ENCODE results near the gene ZNF280D. TPM values are rescaled to one million over a fixed set of nuclear protein-coding genes. Genes with fewer than 3 reads are reported as not detected.

The ZNF280D gene
- total RNA-seq, 1 experiment from 2014 or later: 25.3 TPM

DNA sequence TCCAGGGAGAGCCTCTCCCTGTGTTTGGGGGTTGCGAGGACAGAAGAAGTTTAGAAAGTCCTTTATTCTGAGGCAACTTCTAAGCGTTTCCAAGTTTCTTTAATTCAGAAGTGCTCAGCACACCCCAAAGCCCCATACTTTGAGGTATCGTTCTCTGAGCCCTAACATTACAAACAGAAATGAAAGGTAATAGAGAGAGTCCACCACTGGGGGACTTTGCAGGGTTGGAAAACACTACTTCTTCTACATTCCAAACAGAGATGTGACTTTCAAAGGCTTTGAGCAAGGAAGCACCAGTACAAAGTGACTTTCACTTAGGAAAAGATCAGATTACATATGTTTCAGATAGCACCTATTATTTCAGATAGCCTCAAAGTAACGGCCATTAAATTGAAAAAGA, 6.2 kb upstream of the ZNF280D start:
- no peak for TF ChIP-seq ELF1 (IDR thresholded peaks at IDR 0.05; ENCODE audit: borderline replicate concordance, low read depth)
- H3K4me1 ChIP-seq (ENCODE audit: control insufficient read depth in 1 of 2, insufficient read depth in 2 of 2, low read length in 2 of 2): no peaks in the 10 kb centered on the region
- intact Hi-C loops (cut with micrococcal nuclease): no loop called here
- H3K27ac ChIP-seq (ENCODE audit: low read depth, low read length): no peak overlapping the region
- no peaks in the 10 kb centered on the region for H3K79me2 ChIP-seq (ENCODE audit: insufficient read depth, low read length)
- no peak overlapping the region; the same call in 1 of the 2 replicates for H3K4me2 ChIP-seq (ENCODE audit: low read length)
- no peak overlapping the region for H3K4me3 ChIP-seq (replicated peaks in 1 of 2; ENCODE audit: low read depth in 1 of 2, low read length in 2 of 2)
- CTCF ChIA-PET: interaction anchor here (0.8 to 1.5 kb wide), 3 partner anchors 15 to 112 kb away, joined by 3 to 5 read pairs (median 3); no protein-coding TSS in a partner anchor
- no peaks in the 10 kb centered on the region for H3K27me3 ChIP-seq (ENCODE audit: insufficient read depth, low read length)
- no peaks in the 10 kb centered on the region for H3K36me3 ChIP-seq (ENCODE audit: control insufficient read depth in 1 of 2, insufficient read depth in 2 of 2, low read length in 2 of 2)
- no peak for ATAC-seq
- POLR2A ChIA-PET: no interaction called here
- H3K9ac ChIP-seq (ENCODE audit: low read length): no peak overlapping the region
- no peak for DNase-seq (ENCODE audit: low read depth, low spot score)
- H2AFZ ChIP-seq (ENCODE audit: low read depth, low read length, poor library complexity, severe bottlenecking): no peak overlapping the region
- RAD21 ChIA-PET (ENCODE audit: low non-redundant PET in 1 of 2, low total read pairs in 2 of 2, uncharacterized antibody in 2 of 2, unreplicated experiment in 2 of 2): interaction anchor here in 1 of 2 experiments (0.6 kb wide), 1 partner anchor 788 kb away, joined by 3 read pairs; no protein-coding TSS in a partner anchor
- no TSS peak for BruUV-seq (replicated peaks)
- H3K9me2 ChIP-seq (ENCODE audit: insufficient read depth): no peaks in the 10 kb centered on the region
- no peaks in the 10 kb centered on the region for H4K20me1 ChIP-seq (ENCODE audit: insufficient read depth)
- H3K9me3 ChIP-seq (ENCODE audit: control insufficient read depth in 1 of 2, insufficient read depth in 1 of 2, low read depth in 1 of 2, low read length in 2 of 2): no peaks in the 10 kb centered on the region

DNA sequence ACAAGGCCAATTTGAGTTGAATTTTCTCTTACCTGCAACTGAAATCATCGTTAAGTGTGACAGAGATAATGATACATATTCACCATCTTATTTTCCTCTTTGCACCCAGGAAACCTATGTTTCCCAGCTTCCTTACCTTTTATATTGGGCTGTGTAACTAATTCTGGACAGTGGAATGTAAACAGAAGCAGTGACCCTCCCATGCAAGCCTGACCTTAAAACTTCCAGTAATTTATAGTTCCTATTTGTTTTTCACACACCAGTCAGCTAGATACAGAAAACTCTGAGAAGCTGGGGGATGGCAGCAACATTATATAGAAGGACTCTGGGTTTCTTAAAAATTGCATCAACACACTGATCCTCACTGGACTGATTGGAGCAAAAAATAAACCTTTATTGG, 4.5 kb upstream of the ZNF280D start:
- intact Hi-C loops (cut with micrococcal nuclease): no loop called here
- ChIA-PET CTCF (interaction anchor here (0.8 kb wide), 1 partner anchor 9 kb away, joined by 3 read pairs; no protein-coding TSS in a partner anchor), POLR2A (no interaction called here)

More for the DNA sequence above, 4.5 kb upstream of the ZNF280D start:
- Histone ChIP-seq H2AFZ (ENCODE audit: low read depth, low read length, poor library complexity, severe bottlenecking) (no peak overlapping the region), H3K27ac (ENCODE audit: low read depth, low read length) (no peak overlapping the region), H3K9me3 (ENCODE audit: control insufficient read depth in 1 of 2, insufficient read depth in 1 of 2, low read depth in 1 of 2, low read length in 2 of 2) (no peaks in the 10 kb centered on the region), H3K9me2 (ENCODE audit: insufficient read depth) (no peaks in the 10 kb centered on the region), H3K9ac (ENCODE audit: low read length) (no peak overlapping the region), H3K4me2 (ENCODE audit: low read length) (no peak overlapping the region), H4K20me1 (ENCODE audit: insufficient read depth) (no peaks in the 10 kb centered on the region), H3K79me2 (ENCODE audit: insufficient read depth, low read length) (peaks cover 2% of the 10 kb centered on the region), H3K36me3 (ENCODE audit: control insufficient read depth in 1 of 2, insufficient read depth in 2 of 2, low read length in 2 of 2) (no peaks in the 10 kb centered on the region), H3K4me1 (ENCODE audit: control insufficient read depth in 1 of 2, insufficient read depth in 2 of 2, low read length in 2 of 2) (peaks cover 0 to 6% of the 10 kb centered on the region in 2 experiments; a peak in 1 of 4 replicates), H3K27me3 (ENCODE audit: insufficient read depth, low read length) (no peaks in the 10 kb centered on the region), H3K4me3 (replicated peaks in 1 of 2; ENCODE audit: low read depth in 1 of 2, low read length in 2 of 2) (no peak overlapping the region)
- ATAC-seq: no peak
- TF ChIP-seq ATF3 (IDR thresholded peaks at IDR 0.05): no peak
- no peak for TF ChIP-seq SP1 (IDR thresholded peaks at IDR 0.05; ENCODE audit: low read depth)
- TF ChIP-seq, protein P1, sequence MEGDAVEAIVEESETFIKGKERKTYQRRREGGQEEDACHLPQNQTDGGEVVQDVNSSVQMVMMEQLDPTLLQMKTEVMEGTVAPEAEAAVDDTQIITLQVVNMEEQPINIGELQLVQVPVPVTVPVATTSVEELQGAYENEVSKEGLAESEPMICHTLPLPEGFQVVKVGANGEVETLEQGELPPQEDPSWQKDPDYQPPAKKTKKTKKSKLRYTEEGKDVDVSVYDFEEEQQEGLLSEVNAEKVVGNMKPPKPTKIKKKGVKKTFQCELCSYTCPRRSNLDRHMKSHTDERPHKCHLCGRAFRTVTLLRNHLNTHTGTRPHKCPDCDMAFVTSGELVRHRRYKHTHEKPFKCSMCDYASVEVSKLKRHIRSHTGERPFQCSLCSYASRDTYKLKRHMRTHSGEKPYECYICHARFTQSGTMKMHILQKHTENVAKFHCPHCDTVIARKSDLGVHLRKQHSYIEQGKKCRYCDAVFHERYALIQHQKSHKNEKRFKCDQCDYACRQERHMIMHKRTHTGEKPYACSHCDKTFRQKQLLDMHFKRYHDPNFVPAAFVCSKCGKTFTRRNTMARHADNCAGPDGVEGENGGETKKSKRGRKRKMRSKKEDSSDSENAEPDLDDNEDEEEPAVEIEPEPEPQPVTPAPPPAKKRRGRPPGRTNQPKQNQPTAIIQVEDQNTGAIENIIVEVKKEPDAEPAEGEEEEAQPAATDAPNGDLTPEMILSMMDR (IDR thresholded peaks at IDR 0.05 in 2 of 3, conservative IDR thresholded peaks at IDR 0.05 in 1 of 3; ENCODE audit: borderline replicate concordance in 1 of 3, insufficient read depth in 1 of 3, low read depth in 2 of 3, low read length in 2 of 3): no peak
- no peak for TF ChIP-seq ZFX (IDR thresholded peaks at IDR 0.05)
- TF ChIP-seq ZBTB33 (IDR thresholded peaks at IDR 0.05; ENCODE audit: extremely low read depth, insufficient replicate concordance, low read length): no peak
- TF ChIP-seq ZNF274 (IDR thresholded peaks at IDR 0.05; ENCODE audit: low read depth, low read length): no peak
- no peak for TF ChIP-seq POLR2AphosphoS5 (IDR thresholded peaks at IDR 0.05; ENCODE audit: low read depth, low read length)
- no peak for TF ChIP-seq EZH2phosphoT487 (IDR thresholded peaks at IDR 0.05; ENCODE audit: borderline replicate concordance)
- no TSS peak for BruUV-seq (replicated peaks)
- DNase-seq (ENCODE audit: low read depth, low spot score): no peak
- RAD21 ChIA-PET (ENCODE audit: low non-redundant PET in 1 of 2, low total read pairs in 2 of 2, uncharacterized antibody in 2 of 2, unreplicated experiment in 2 of 2): no interaction called here
